GM19023 (cell line): ENCODE data around the gene FGF21.
"Not testable (repeated sequence)": the region's sequence is repeated elsewhere in the genome, so short reads cannot be mapped to it uniquely, and the experiment has no call there.

ENCODE experiments used
- ATAC-seq: cut with Tn5 transposase; IDR thresholded peaks from one replicate; pipeline ENCODE4 v1.9.1; 2021; ENCODE audit warnings: mild to moderate bottlenecking, moderate library complexity; ENCODE audit not compliant: unreplicated experiment

FGF21 gene, protein sequence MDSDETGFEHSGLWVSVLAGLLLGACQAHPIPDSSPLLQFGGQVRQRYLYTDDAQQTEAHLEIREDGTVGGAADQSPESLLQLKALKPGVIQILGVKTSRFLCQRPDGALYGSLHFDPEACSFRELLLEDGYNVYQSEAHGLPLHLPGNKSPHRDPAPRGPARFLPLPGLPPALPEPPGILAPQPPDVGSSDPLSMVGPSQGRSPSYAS

DNA sequence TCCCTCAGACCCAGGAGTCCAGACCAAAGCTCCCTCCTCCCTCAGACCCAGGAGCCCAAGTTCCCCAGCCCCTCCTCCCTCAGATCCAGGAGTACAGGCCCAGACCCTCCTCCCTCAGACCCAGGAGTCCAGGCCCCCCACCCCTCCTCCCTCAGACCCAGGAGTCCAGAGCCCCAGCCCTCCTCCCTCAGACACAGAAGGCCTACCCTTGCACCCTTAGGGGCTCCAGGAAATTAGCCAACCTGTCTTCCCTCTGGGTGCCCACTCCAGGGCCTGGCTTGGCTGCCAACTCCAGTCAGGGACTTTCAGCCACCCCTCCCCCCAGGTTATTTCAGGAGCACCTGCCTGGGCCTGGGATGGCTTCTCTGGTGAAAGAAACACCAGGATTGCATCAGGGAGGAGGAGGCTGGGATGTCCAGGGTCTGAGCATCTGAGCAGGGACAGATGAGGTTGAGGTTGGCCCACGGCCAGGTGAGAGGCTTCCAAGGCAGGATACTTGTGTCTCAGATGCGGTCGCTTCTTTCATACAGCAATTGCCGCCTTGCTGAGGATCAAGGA, at the start of gene FGF21:
FGF21 (plus strand) TSS at position 441 of the 558 bp plus-strand sequence. CDS start 713 bp downstream, outside the sequence.
- no peak for ATAC-seq

DNA sequence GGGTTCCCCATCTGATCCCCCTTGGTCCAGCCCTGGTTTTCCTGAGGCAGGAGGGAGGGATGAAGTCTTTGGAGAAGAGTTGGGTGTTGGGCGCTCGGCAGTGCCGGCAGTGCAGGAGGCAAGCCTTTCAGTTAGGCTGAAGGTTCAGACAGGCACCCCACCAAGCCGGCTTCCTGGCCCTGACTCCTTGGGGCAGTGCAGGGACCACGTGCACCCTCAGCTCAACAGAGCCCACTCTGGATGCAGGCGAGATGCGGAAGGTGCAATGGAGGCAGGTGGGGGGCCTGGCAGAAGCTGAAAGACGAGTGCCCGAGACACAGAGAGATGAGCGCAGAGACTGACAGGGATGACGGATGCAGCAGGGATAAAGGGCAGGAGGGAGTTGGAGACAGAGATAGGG, 46.9 kb upstream of the FGF21 start:
- ATAC-seq, result no peak

DNA sequence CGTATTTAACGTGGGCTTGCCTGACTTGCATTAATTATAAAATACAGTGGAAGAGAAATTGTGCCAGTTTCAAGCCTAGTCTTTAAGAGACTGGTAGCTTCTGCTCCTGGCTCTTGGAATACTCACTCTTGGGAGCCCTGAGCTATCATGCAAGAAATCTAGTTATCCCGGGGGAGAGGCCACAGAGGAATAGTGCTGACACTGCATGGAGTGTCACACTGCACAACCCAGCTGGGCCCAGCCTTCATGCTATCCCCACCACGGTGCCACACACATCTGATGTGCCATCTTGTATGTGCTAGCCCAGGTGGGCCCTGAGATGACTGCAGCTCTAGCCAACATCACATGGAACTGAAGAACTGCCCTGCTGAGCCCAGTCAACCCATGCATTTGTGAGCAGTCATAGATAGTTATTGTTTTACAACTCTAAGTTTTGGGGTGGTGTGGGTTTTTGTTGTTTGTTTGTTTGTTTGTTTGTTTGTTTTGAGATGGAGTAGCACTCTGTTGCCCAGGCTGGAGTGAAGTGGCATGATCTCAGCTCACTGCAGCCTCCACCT, 44.1 kb upstream of the FGF21 start:
- ATAC-seq, result no peak

DNA sequence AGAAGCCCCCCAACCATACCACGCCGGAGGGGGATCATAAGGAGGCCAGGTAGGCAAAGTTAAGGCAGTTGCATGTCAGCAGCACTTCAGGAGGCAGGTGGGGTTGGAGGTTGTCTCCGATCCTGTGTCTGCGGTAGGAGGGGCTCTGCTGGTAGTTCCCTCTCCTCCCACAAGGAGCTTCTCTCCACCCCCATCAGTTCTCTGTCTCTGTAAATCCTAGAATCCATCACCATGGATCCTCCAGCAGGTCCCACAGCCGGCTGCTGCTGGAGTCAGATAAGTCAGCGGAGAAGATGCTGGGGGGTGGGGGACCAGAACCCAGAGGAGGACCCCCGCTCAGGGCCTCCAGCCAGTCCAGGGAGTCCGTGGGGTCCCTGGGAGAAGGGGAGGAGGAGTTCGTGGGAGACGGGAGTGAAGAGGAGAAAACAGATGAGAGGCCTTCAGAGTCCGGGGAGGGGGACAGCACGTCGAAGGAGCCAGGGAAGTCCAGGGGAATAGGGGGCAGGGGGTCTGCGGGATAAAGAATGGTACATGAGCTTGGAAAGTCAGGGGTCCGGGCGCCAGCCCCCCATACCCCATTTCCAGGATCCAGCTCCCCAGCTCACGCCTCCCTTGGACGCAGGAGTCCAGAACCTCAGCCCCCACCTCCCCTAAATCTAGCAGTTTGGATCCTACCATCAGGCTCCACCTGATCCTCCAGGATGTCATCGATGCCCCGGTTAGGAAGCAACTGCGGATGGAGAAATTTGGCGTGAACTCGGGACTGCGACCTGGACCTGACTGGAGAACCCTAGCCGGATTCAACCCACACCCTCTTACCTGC, 42.1 kb upstream of the FGF21 start:
- no peak for ATAC-seq

DNA sequence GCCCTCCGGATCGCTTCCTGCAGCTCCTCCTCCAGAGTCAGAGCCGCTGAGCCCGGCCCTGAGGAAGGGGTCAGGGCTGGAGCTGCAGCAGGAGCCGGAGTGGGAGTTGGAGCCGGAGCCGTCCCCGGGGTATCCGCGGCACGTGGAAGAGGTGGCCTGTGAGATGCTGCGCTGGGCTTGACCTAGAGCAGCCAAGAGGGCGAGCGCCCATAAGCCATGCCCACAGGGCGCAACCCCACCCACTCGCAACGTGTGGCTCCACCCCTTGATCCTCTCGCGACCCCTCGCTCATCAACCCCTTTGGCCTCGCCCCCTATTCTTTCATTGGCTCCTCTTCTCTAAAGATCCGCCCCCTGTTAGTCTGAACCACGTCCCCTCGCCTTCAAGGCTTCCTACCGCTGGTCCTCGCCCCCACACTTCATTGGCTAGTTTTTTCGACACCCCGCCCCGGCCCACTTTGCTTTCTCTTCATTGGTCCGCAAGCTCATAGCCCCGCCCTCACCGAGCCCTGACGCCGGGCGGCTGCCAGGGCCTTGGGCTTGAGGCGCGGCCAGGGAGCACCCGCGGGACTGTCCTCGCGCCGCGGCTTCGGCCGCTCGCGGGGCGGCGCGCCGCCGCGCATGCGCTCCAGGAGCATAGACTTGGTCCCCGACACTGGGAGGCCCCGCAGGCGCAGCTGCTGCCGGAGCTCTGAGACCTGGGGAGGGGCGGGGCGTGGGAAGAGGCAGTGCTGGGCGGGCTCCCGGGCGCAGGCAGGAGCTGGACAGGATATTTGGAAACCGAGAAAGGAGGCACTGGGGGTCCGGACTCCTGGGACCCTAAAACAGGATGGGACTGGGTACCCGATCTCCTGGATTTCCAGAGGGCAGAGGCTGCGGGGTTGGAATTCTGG, 41.2 kb upstream of the FGF21 start:
- peak; percentile 86 for ATAC-seq

DNA sequence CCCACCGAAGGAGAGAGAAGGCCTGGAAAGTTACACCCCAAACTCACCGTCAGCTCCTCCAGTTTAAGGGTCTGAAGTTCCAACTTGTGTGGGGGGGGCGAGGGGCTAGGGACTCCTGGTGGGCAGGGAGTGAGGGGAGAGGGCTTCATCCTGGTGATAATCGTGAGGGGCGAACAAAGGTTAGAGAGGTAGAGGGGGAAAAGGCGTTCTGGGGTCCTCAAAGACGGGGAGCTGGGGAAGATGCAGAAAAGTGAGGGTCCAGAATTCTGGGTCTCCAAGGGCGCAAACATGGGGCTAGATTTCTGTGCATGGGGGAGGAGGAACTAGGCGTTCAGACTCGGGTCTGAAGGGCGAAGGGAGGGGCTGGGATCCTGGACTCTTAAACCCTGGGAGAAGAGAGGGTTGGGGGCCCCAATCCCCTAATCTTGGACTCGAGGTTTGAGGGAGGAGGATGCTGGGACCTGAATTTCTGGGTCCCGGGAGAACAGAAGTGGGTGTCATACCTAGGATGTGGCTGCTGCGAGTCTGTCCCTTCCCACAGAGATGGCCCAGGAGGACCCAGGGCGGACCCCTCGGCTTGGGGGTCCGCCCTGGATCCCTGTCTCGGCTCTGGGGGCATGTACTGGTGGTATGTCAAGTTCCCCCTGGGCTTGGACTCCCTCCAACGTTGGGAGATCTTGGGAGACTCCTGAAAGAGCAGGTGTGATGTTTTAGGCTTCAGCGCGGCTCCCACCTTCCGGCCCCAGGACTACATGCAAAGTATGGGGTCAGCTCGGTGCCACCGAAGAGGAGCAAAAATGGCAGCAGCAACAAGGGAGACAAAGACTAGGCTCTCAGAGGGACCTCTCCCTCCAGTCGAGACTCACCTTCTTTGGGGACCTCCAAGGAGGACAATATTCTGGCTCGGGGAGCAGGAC, 40.3 kb upstream of the FGF21 start:
- no peak for ATAC-seq

DNA sequence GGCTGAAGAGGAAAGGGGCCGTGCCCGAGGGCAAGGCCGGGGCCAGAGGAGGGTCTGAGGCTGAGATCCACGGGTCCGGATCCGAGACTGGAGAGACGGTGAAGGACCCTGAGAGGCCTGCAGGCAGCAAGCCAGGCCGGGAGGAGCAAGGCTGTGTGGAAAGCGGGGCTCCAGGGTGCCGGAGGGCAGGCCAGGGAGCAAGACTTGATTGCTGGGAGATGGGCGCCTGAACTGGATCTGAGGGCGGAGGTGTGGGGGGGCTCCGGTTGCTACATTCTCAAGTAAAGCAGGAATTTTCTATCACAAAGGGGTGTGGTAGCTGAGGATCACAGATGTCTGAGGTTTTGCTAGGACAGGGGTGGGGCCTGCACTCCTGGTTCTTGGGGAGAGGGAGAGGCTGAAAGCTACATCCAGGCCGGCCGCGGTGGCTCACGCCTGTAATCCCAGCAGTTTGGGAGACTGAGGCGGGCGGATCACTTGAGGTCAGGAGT, 39.6 kb upstream of the FGF21 start:
- no peak for ATAC-seq

DNA sequence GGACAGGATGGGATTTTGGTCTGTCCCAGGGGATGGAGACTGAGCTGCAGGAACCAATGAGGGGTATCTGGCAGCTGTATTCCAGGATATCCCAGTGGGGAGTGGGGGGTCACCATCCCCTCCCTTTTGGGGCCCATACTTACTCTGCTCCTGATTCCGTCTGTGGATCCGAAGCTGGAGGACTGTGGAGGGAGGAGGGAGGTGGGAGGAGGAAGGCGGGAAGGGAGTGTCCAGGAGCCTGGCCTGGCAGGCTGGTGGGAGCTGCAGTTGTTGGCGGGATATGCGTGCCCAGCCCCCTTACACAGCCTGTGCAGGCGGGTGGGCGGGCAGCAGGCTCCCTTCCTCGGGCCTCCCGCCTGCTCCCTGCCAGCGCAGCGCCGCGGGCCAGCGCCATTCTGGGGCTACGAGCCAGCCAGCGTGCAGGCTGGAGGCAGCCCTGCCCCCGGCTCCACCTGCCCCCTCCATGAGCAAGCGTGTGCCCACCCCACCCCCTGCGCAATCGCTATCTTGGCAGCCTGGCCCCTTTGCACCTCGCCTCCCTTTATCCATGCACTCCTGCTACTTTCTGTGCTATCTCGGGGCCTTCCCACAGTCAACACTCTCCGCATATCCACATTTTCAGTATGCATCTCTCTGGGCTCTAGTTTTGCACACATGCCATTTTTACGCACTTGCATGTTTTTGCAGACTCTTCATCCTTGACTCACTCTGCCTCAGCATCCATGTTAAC, 38.6 kb upstream of the FGF21 start:
- ATAC-seq, result no peak

DNA sequence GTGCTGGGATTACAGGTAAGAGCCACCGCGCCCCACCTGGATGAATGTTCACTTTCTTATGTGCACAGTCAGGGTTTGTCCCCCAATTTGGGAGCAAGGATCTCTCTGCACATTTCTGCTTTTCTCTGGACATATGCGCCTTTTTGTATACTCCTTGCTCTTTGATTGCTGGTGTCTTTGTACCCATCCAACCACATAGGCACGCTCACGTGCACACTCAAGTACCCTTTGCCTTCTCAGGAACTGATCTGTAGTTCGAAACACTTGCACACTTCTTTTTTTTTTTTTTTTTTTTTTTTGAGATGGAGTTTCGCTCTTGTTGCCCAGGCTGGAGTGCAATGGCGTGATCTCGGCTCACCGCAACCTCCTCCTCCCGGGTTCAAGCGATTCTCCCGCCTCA, 37.2 kb upstream of the FGF21 start:
- ATAC-seq, result not testable (repeated sequence)

DNA sequence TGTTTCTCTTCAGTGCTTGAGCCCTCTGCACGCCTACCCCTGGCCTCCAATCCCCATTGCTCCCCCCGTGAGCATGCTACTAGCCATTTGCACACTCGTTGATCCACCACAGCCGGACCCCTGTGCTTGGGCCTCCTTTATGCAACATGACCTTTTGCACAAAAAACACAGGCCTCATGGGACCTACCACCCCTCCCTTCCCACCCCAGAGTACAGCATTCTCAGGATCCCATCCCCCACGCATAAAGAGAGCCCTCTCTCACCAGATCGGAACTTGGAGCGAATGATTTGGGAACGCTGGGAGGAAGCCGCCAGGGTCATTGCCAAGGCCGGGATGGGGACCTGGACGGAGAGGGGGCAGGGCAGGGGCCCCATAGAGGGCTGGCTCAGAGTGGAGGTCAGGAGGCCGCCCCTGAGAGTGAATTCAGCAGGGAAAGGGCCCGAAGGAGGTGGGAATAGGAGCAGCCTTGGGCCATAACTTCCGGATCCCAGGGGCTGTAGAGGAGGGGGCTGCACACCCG, 36.6 kb upstream of the FGF21 start:
- no peak for ATAC-seq

DNA sequence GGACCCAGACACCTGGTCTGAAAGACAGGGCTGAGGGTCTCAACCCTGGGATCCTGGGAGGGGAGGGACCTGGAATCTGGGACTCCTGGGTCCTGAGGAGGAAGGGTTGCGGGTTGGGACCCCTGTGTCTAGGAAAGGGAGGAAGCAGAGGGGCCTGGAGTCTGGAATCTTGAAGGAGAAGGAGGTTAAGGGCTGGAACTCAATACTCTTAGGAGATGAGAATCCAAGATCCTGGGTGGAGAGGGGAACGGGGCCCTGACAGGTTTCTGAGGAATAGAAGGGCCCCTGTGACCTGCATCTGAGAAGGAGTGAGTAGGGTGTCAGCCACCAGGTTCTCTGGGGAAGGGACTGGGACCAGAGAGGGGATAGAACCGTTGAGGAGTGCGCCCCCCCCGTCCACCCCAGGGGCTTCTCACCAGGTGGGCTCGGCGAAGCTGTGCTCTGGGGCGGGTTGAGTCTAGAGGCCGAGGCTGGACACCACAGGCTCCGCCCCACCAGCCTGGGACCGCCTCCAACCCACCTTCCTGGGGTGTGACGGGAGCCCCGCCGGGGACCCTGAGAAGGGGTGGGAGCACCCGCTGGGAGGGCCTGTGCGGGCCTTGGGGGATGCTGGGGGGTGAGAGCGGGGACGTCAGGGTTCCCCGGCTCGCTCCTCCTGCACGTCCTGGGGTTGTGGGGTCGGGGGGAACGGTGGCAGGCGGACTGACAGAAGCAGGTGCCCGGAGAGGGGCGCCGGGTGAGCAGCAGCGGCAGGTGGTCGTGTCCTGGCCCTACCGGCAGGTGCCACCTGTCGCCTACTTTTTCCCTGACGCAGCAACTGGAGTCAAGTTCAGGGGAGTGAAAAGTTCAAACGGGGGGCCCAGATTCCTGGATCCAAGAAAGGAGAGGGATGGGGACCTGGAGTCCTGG, 35.8 kb upstream of the FGF21 start, which contains the start of gene MAMSTR:
MAMSTR (minus strand) TSS at position 463 of the 909 bp plus-strand sequence. CDS start 694 bp downstream, outside the sequence.
- ATAC-seq, result no peak

DNA sequence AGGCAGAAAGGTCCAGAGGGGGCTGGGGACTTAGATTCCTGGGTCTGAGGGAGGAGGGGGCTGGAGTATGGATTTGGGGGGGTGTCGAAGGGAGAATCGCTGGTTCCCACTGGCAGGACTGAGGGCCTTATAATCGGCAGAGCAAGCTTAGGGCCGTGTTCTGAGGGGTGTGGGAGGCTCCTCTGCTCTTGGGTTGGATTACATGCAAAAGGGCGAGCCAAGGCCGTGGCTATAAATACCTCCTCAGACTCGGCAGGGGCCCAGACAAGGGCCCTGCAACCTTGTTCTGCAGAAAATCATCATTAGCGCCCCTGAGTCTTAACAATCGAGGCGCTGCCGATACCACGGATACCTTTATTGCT, 35.1 kb upstream of the FGF21 start:
- ATAC-seq, result peak; percentile 14

DNA sequence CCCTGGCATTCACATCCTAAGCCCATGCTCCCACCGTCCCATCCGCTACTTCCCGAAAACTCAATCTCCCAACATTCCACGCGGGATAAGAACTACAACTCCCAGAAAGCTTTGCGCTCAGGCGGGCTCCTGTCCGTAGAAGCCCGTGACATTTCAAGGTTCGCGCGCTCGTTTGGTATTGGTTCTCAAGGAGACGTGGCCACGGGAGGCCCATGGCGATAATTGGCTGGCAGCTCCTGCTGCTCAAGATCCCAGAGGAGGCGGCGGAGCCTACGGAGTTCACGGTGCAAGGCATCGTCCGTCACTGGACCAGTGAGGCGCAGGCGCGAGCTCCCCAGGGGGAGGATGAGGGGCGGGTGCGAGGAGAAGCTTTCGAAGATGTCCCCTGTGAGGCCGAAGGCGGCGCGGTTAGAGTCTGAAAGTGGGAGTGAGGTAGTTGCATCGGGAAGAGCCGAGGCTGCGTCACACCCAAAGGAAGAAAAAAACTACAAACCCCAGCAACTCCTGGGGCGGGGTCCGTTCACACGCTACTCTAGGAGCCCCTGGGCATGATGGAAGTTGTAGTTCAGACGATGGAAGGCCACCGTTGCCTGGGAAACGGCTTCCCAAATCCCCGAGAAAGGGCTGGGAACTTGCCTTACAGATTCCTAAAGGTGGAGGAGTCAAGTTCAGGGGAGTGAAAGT, 34.6 kb upstream of the FGF21 start:
- peak; percentile 78 for ATAC-seq

DNA sequence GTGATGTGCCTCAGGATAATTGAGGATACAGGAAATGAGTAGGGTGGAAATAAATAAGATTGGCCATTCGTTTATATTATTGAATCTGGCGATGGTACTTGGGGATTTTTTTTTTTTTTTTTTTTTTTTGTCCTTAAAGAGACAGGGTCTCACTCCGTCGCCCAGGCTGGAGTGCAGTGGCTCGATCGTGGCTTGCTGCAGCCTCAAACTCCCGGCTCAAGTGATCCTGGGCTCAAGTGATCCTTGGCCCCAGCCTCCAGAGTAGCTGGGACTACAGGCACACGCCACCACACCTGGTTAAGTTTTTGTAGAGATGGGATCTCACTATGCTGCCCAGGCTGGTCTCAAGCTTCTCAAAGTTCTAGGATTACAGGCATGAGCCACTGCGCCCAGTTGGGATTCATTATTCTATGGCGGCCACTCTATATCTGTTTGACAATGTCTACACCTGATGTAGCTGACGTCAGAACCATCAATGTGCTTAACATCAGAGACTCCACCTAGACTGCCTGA, 33.1 kb upstream of the FGF21 start:
- ATAC-seq, result no peak

DNA sequence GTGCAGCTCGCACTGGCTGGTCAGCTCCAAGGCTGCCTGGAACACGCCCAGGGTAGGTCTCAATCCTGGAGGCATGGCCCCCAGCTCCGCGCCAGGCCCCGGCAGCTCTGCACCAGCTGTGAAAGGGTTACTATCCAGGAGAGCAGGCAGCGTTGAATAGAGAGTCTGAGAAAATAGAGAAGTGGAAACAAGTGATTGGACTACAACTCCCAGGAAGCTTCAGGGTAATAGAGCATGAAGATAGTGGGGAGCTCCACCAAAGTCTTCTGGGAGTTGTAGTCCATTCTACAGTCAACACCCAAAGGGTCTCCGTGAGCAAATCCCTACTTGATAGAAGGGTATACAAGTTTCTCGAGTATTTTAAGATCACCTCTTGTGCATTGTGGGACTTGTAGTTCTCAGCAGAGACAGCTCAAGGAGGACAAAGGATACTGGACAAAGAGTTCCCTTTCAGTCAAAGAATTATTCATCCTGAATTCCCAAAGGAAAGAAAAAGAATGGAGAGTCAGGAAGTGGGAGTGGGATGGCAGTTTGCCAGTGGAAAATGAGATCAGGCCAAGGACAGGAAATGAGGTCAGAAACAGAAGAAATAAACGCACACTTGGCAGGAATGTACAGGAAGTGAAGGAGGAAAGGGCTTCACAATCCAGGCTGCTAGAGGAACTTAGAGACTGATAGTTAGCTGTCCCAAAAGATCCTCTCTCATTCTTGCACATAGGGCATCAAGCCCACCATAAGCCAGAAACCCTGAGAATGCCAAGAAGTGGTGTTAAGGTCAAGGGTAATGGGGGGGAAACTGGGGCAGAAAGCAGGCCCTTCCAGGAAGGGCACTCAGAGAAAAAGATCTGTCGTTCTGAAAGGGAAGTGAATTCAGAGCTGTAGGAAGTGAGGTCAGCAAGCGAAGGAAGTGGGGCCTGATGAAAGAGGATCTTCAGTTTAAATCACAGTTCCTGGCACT, 30.2 kb upstream of the FGF21 start:
- no peak for ATAC-seq

DNA sequence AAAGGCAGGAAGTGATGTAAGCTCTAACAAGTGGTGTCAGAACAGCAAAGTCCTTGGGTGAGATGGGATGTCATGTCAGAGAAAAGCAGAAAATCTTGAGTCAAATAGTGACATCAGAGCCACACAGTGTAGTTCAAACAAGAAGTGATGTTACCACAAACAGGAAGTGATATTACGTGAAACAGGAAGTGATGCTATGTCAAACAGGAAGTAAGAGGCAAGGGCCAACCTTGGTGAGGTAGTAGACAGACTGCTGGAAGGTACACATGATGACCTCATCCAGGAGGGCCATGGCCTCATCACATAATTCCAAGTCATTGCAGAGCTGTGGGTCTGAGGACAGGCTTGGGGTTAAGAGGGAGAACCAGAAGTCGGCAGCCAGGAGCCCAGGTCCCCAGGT, 28.8 kb upstream of the FGF21 start:
- ATAC-seq, result no peak
